Esophagus muscularis mucosa (tissue), 4 donors: ENCODE data around the gene ADAMTS13.

Experiments used
- CTCF ChIP-seq, 3 experiments: fragments of 200-600 bp in 2 of 3; fragments of 450-650 bp in 1 of 3; sonication (generic) in 2 of 3; IDR thresholded peaks; one replicate each; pipeline ENCODE4 v1.5.1; 2017 to 2019; ENCODE audit warnings: antibody characterized with exemption in 3 of 3, mild to moderate bottlenecking in 2 of 3, moderate library complexity in 1 of 3
- EP300 ChIP-seq: sonication (generic); formaldehyde crosslinking; IDR thresholded peaks from one replicate; pipeline ENCODE4 v1.6.1; 2017; ENCODE audit warnings: antibody characterized with exemption
- POLR2A ChIP-seq: fragments of 450-650 bp; IDR thresholded peaks from one replicate; pipeline ENCODE4 v1.6.1; 2017; ENCODE audit warnings: antibody characterized with exemption, moderate library complexity, mild to moderate bottlenecking, low read depth
- POLR2AphosphoS5 ChIP-seq, 2 donors: sonication (generic); formaldehyde crosslinking; IDR thresholded peaks; one replicate each; pipeline ENCODE4 v1.6.1; 2017; ENCODE audit warnings: antibody characterized with exemption in 2 of 2

GRCh38 chr9:133476036-133476931 is 54.1 kb downstream of the ADAMTS13 start:
- TF ChIP-seq CTCF (IDR thresholded peaks at IDR 0.05) (no peak), EP300 (no peak), POLR2AphosphoS5 (IDR thresholded peaks at IDR 0.05) (no peak), POLR2A (no peak)
